NCI-H146 treated with DMSO at 0.1 percent for 48 hours (cell line): ENCODE measurements around the gene LACC1.

Experiments used
- DNase-seq: peaks from one replicate; lab custom pipeline; 2025; ENCODE audit not compliant: unreplicated experiment; lab: John Stamatoyannopoulos, UW

Gene LACC1

DNA sequence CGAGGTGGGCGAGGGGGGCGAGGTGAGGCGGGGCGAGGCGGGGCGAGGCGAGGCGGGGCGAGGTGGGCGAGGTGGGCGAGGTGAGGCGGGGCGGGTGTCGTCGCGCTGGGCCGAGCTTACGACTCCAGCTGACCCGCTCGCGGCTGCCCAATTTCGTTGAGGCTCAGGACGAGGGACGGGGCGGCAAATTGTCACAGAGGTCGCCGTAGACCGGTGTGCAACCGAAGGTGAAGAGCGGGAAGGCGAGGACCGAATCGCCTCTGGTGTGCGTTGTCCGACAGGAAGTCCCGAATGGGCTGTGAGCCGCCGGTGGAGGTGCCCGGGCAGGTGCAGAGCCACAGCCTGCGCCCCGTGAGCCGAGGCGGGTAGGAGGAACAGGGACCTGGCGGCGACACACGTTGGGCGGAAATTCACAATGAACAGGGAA, at the start of gene LACC1:
Gene LACC1 (plus strand): TSS at position 150 of the 427 bp plus-strand sequence. CDS start 1,082 bp downstream, outside the sequence.
- DNase-seq = peak; percentile 25

DNA sequence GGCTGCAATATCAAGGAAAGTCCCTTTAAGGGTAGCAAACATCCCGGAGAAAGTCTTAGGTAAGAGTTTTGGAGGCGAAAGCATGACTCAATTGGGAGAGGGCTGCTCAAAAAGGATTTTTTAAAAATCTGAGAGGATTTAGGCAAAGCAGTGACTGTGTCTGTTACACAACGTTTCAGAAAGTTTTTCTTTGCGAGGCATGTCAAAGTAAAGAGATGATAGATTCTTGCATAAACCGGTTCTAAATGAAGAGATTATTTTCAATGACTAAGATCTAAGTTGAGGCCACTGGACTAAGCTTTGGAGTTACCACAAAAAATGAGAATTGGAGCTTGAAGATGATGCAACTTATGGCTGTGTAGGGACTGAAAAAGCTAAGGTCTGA, 49.2 kb upstream of the LACC1 start:
- no peak for DNase-seq

DNA sequence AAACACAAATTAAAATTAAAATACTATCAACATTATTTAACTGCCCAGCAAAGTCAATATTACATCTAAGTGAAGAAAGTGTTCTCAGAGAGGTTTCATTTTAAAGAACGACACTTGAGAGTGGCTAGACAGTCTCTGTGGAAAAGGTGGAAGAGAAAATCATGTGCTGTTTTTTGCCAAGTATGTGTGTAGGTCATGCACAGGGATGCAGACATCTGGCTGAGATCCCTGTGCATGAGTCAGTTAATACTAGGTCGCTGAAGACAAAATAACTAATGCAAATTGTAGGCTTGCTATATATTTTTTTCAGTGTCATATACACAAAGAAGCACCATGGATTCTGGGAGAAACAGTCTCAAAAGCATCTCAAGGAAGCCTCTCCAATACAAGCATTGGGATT, 48.6 kb upstream of the LACC1 start:
- no peak for DNase-seq

DNA sequence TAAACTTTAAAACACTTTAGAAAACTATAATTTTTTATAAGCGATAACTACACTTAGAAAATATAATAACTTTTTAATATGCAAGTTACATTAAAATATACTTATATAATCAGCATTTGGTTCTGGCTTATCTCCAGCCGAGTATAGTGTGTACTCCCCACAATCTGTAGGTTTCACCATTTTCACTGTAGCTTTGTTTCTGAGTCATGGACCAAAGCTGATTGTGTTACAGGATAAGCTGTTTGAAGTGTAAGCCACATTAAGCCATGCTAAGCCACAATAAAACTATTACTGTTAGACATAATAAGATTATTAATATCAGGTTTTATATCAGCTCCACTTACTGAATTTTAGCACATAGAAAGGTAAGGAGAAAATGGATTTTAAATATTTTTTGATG, 44.0 kb upstream of the LACC1 start:
- DNase-seq = no peak

DNA sequence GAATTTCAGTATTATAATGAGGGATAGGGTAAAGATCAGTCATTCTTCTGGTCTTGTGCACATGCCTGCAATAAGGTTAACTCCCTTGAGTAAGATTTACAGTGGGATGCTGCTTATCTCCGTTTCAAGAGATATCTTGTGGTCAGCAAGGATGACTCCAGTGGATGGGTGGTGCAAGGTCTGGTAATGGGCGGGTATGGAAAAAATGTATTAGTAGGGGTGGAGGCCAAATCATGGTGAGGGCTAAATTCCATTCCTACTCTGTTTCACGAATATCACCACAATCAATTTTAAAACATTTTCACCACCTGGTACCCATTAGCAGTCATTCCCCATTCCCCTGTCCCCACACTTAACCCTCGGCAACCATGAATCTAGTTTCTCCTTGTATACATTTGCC, 40.8 kb upstream of the LACC1 start:
- no peak for DNase-seq

DNA sequence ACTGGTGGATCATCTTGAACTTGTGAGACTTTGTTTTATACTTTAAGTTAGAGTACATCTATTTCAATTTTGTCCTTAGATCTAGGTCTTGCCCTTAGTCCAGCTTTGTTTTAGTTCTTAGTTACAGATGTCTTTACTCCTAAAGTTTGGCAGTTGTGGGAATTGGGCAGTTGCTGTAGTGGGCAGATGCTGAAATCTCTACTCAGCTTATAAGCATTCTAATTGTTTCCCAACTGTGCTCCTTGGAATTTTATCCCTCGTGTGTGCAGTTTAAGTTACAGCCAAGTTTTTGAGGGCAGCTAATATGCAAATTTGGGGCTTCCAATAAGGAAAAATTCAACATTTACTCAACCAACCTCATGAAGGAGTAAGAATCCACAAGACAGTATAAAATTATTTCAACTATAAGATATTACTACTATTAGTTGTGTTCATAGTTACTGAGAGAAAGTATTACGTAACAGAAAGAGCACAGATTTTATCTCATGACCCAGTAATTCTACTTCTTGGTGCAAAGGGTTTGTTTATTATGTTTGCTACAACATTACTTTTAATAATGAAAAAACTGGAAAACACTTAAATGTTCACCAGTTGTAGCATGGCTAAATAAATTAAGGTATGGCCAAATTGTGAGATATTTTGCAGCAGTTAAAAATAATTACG, 33.1 kb upstream of the LACC1 start:
- DNase-seq = no peak

DNA sequence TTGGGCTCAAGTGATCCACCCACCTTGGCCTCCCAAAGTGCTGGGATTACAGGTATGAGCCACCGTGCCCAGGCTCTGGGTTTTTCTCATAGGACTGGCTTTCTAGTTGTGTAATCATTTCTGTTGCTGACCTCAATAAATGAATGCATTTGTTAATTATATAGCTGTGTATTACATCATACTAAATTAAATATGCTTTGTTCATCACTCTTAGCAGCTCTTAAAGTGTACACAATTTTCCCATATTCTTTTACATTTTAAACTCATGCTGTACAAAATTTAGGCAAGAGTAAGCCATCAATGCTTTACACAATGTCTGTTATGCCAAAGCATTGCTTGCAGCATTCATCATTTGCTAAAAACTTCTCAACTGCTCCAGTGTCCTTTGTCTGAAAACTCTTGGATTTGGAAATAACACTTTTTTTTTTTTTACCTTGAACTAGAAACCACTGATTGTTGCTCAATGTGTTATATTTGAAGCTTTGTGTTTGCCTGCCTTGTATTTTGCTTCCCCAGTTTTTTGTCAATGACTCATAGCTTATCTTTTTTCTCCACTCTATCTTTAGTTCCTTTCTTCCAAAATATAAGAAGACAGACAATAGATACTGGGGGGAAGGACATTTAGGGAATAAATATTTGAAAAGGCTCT, 31.6 kb upstream of the LACC1 start:
- no peak for DNase-seq

DNA sequence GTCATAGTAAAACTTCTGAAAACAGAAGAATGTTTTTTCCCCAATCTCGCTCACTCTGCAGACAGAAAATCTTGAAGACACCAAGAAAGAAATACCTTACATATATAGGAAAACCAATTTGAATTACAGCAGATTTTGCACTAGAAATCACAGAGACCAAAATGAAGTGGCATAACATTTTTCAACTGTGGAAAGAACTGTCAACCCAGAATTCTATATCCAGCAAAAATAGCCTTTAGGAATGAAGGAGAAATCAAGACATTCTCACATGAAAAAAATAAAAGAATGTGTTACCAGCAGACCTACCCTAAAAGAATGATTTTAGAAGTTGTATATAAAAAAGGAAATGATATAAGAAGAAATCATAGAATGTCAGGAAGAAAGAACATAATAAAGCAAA, 28.8 kb upstream of the LACC1 start:
- no peak for DNase-seq

DNA sequence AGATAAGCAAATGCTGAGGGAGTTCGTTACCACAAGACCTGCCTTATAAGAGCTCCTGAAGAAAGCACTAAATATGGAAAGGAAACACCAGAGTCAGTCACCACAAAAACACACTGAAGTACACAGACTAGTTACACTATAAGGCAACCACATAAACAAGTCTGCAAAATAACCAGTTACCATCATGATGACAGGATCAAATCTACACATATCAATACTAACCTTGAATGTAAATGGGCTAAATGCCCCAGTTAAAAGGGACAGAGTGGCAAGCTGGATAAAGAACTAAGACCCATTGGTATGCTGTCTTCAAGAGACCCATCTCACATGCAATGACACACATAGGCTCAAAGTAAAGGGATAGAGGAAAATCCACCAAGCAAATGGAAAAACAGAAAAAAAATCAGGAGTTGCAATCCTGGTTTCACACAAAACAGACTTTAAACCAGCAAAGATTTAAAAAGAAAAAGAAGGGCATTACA, 26.7 kb upstream of the LACC1 start:
- DNase-seq = no peak

DNA sequence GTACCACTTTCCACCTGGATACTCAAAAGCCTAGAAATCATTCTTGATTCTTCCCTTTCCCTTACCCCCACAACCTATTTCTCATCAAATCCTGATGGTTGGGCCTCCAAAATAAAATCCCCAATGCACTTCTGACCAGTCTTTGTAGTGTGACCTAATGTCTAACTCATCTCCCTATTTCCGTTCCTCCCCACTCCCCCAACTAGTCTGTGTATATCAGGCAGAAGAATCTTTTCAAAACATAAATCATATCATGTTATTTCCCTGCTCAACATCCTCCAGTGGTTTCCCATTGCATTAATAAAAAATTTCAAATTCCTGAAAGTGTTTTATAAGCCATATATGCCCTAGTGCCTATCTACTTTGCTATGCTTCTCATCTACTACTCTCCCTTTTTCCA, 17.8 kb upstream of the LACC1 start:
- DNase-seq = no peak

DNA sequence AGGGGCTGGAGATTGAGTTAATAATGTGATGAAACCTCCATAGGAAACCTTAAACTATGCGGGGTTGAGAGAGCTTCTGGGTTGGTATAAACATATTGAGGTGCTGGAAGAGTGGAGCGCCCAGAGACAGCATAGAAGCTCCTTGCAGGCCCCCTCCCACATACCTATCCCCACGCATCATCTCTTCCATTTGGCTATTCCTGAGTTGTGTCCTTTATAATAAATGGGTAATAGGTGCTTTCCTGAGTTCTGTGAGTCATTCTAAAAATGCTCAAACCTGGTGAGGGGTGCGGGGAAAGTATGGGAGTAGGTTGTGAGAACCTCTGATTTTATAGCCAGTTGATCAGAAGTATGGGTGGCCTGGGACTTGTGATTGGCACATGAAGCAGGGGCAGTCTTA, 14.8 kb upstream of the LACC1 start:
- DNase-seq = no peak

DNA sequence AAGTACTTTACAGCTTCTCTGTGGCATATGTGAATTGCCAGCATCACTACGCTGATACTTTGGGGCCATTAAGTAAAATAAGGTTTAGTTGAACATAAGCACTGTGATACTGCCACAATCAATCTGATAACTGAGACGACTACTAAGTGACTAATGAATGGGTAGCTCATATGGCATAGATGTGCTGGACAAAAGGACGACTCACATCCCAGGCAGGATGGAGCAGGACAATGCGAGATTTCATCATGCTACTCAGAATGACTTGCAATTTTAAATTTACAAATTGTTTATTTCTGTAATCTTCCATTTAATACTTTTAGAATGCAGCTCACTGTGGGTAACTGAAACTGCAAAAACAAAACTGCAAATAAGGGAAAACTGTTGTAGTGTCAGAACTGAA, 13.8 kb upstream of the LACC1 start:
- no peak for DNase-seq

DNA sequence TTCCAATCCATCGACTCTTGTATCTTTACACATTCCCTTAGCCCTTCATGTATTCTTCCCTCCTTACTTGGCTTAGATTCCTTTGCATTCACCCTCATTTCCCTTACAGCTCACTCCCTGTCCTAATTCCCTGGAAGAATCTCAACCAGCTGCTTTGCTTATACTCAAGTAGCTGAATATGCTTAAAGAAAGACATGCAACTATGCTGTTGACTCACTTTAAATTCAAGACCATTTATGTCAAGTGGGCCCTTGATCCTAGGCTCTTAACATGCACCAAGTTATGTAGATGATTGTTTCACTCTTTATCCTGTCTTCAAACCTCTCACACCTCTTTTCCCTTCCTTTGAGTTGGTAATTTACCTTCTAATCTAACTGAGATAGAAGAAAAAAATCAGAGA, 7.5 kb upstream of the LACC1 start:
- no peak for DNase-seq

DNA sequence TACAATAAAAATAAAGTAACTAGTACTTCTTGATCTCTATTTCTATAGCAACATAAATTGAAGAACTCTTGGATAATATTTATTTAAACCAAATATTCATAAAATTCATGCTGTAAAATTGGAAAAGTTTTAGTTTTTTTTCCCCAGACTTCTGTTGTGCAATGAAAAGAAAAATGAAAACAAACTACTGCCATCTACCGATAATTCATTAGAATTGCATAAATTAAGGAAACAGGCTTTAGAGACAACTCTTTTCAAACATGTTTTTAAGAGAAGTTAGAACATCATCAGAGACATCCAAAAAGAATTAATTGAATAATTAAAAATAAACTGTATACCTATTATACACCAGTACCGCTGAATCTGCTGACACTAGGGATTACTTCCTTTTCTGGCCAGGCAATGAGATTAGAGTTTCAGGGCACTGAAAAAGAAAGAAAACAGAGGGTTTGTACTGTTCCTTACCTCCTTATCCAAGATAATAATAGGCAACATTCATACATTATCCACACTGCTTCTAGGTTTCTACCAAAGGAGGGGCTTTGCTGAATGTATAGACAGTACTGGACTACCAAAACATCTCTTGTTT, 5.1 kb upstream of the LACC1 start:
- DNase-seq = peak; percentile 30

DNA sequence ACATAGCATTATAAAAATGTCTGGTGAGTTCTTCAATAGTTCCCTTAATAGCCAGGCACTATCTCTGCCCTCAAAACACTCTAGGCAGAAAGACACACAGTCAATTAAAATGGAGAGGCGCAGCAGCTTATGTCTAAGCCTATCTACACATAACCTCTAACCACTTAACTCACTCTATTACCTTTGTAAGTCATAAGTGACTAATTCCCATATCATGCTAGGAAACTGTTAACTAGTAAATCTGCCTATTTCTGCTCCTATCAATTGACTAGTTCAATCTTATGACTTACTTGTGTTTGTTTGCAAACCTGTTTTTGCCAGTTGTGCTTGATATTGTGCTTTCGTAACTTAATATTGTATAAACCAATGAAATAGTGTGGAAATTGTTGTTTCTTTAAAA, 3.3 kb upstream of the LACC1 start:
- no peak for DNase-seq

DNA sequence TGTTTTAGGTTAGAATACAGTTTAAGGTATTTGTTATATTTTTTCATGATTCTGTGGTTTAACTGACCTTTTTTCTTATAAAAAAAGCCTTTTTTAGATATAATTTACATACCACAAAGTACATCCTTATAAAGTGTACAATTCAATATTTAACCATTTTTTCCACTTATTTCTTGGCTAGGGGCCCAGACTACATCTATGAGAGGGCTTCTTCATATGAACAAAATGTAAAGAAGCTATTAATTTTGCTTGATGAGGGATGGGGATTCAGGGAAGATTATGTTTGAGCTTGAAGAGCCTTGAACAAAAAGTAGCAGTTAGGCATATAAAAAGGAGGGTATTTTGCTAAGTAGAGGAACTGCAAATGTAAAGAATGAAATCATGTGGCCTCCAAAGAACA, 2.4 kb upstream of the LACC1 start:
- no peak for DNase-seq

DNA sequence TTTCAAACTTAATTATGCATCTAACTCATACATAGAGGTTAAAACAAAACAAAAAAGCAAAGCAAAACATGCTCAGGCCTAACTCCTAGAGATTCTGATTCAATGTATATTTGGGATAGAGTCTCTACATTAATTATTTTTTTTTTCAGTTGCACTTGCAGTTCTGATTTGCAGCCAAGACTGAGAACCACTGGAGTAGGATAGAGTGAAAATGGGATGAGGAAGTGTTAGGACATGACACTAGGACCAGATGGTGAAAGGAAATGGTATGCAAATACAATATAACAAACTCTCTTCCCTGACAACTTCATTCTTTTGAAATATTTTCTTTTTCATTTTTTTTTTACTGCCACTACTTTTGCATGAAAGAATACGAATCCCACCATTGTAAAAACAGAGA, 1.9 kb upstream of the LACC1 start:
- DNase-seq = no peak

DNA sequence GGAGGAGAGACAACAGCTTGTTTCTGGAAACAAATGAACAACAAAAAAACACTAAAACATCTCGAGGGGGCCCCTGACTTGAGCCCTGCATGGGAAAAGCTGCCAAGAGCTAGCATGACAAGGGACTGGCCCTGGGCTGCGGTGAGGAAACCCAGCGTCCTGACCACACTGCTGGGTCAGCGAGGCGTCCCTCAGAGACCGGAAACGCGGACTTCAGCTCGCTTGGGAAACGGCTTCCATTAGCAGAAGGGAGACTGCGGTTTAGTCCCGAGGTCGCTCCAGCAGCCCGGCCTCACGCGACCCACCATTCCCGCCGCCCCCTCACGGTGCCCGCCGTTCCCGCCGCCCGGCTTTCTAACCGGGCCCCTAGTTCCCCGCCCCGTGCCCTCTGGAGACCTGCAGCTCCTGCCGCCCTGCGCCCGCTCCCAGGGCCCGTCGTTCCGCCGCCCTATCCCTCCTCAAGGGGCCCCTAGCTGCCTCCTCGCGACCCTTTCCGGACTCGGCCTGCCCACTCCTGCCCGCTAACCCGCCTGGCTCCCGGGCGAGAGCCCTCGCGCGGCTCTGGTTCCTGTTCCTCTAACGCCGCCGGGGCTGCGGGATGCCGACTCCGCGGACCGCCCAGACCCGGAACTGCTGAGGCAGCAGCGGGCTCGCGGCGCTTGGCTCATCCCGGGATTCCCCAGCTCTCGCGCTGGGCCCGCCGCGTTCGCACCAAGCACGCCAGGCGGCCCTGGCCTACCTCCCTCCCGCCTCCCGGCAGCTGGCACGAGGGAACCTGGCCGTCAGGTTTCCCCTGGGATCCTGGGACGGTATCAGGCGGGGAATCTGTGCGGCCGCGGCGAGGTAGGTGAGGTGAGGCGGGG, 581 bp upstream of the LACC1 start, which contains the start of gene CCDC122:
Gene CCDC122 (minus strand): TSS at position 849 of the 863 bp plus-strand sequence. CDS start 10,364 bp downstream, outside the sequence.
- peak; percentile 58 for DNase-seq

DNA sequence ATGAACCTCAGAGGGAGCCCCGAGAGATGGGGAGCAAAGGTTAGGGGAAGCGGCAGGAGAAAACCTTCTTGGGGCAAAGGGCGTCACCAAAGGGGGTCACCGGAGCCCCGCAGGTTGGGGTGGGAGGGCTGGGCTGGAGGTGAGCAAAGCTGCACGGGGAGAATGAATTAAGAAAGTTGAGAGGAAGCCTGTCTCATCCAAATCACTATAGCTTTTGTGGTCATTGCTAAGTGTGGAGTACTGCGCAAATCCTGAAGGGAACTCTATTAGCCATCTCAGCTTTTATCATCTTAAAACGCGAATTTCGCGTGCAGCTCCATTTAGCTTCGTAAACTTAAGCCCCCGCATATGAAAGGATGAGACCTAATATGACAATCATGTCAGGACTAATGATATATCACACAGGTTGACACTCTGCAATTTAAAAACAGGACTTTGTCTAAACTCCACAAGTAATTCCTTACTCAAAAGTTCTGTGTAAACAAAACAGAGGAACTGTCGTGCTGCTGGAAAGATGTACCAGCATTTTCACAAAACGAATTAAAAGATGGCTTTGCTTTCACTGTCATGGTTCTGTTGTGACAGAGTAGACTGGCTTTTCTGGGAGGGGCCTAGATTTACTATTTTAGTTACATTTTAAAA, 631 bp downstream of the LACC1 start:
- no peak for DNase-seq

DNA sequence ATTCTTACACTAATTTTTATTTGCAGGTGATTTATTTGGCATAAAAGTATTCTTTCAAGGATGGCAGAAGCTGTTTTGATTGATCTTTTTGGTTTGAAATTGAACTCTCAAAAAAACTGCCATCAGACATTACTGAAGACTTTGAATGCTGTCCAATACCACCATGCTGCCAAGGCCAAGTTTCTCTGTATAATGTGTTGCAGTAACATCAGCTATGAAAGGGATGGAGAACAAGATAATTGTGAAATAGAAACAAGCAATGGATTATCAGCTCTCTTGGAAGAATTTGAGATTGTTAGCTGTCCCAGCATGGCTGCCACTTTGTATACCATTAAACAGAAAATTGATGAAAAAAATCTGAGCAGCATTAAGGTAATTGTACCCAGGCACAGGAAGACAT, 1.2 kb downstream of the LACC1 start:
- DNase-seq = no peak

DNA sequence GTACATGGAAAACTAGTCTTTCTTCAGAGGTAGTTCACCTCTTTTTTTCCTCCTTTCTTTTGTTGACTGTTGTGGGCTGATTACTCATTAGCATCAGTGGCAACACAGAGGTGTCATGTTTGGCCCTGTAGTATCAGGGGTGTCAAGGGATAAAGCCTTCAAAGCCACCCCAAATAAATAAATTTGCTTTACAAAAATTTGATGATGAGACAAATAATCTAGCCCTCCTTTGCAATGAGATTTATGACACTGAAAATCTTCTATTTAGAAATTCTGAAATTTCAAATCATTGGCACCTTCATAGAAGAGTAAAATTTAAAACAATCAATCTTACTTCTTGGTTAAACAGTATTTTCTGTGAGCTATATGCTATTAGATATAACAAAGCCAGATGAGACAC, 1.9 kb downstream of the LACC1 start:
- no peak for DNase-seq
